ENCODE measurements around the gene BRAP. TPM values are rescaled to one million over a fixed set of nuclear protein-coding genes. Genes with fewer than 3 reads are reported as not detected.
"Not testable (repeated sequence)": the region's sequence is repeated elsewhere in the genome, so short reads cannot be mapped to it uniquely, and the experiment has no call there.

Gene BRAP
- total RNA-seq, 1 experiment from 2014 or later: 25.0 TPM

DNA sequence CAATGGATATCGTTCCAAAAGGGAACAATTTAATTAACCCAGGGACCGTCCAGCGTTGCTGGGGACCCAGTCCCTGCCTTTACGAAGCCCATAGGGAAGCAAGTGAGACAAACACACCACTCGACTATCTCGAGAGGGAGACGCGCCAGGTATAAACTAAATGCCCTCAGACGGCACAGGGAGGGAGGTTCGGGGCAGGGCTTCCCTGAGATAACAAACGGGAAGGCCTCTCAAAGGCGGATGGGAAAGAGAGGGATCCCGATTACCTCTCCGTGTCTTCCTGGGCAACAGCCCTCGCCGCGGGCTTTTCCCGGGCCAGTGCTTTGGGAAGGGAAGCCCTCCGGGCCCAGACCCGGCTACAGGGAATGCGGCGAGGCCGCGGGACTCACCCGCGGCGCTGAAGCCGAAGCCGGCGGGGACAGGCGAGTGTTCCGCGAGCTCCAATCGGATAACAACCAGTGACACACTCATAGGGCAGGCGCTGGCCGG is 390 bp downstream of the BRAP start:
- Histone ChIP-seq H3K9me3 (ENCODE audit: control insufficient read depth, low read depth, low read length) (no peaks in the 10 kb centered on the region), H3K79me1 (ENCODE audit: insufficient read depth, low read depth, low read length, poor library complexity, severe bottlenecking) (no peaks in the 10 kb centered on the region), H2BK20ac (ENCODE audit: low read depth, low read length, poor library complexity, severe bottlenecking) (no peak overlapping the region), H4K8ac (replicated peaks; ENCODE audit: insufficient read length, low read depth, low read length) (no peak overlapping the region), H3K4me1 (ENCODE audit: insufficient read depth, low read length) (no peaks in the 10 kb centered on the region), H4K91ac (ENCODE audit: insufficient read length, low read depth, low read length) (no peak overlapping the region), H3K18ac (ENCODE audit: insufficient read length, low read depth, low read length) (no peak overlapping the region), H3K4me2 (ENCODE audit: insufficient read depth, insufficient read length, low read length) (peak overlapping the region; percentile 91), H3K27ac (ENCODE audit: insufficient read length, low read depth, low read length) (no peak overlapping the region), H2AK5ac (ENCODE audit: insufficient read length, low read length) (no peak overlapping the region), H2BK120ac (ENCODE audit: low read depth, low read length, poor library complexity, severe bottlenecking) (no peak overlapping the region), H3K14ac (ENCODE audit: insufficient read depth, low read length) (peak overlapping the region; percentile 61), H3K23ac (ENCODE audit: insufficient read length, low read depth, low read length) (no peak overlapping the region), H3T11ph (ENCODE audit: low read length) (no peak overlapping the region), H3K27me3 (ENCODE audit: insufficient read depth, low read length) (no peaks in the 10 kb centered on the region), H3K23me2 (ENCODE audit: insufficient read length, low read depth, low read length, poor library complexity, severe bottlenecking) (no peaks in the 10 kb centered on the region), H3K9ac (ENCODE audit: extremely low read depth, insufficient read length, low read length) (peak overlapping the region; percentile 94), H2BK15ac (ENCODE audit: low read depth, low read length) (no peak overlapping the region), H2BK5ac (ENCODE audit: insufficient read length, low read length) (no peak overlapping the region), H3K79me2 (ENCODE audit: insufficient read depth, low read length) (peaks cover 12% of the 10 kb centered on the region), H2AFZ (ENCODE audit: low read length) (no peak overlapping the region), H2BK12ac (ENCODE audit: insufficient read length, low read depth, low read length) (no peak overlapping the region), H4K5ac (ENCODE audit: insufficient read length, low read depth, low read length) (no peak overlapping the region), H3K56ac (ENCODE audit: insufficient read length, low read depth, low read length) (no peak overlapping the region), H4K20me1 (ENCODE audit: control insufficient read depth, insufficient read depth, insufficient read length) (no peaks in the 10 kb centered on the region), H3K4ac (ENCODE audit: low read depth, low read length) (no peak overlapping the region)
- H3K9me3 Mint-ChIP-seq: no peaks in the 10 kb centered on the region
- WGBS (ENCODE audit: extremely low coverage, insufficient read length, low lambda C conversion rate): no CpG with 5 or more reads among the region's 36 CpGs
- peak overlapping the region; percentile 93 to 97 (median 97) for H3K27ac Mint-ChIP-seq
- H3K27me3 Mint-ChIP-seq (ENCODE audit: low read depth): no peaks in the 10 kb centered on the region
- peaks cover 8 to 31% (median 28%) of the 10 kb centered on the region in 3 experiments; a peak in 6 of 7 replicates for H3K36me3 Mint-ChIP-seq (ENCODE audit: insufficient read depth in 1 of 3, low read depth in 3 of 3)
- DNase-seq: no peak
- H3K4me1 Mint-ChIP-seq: peaks cover 9 to 20% of the 10 kb centered on the region in 2 experiments
- TF ChIP-seq, protein P1, sequence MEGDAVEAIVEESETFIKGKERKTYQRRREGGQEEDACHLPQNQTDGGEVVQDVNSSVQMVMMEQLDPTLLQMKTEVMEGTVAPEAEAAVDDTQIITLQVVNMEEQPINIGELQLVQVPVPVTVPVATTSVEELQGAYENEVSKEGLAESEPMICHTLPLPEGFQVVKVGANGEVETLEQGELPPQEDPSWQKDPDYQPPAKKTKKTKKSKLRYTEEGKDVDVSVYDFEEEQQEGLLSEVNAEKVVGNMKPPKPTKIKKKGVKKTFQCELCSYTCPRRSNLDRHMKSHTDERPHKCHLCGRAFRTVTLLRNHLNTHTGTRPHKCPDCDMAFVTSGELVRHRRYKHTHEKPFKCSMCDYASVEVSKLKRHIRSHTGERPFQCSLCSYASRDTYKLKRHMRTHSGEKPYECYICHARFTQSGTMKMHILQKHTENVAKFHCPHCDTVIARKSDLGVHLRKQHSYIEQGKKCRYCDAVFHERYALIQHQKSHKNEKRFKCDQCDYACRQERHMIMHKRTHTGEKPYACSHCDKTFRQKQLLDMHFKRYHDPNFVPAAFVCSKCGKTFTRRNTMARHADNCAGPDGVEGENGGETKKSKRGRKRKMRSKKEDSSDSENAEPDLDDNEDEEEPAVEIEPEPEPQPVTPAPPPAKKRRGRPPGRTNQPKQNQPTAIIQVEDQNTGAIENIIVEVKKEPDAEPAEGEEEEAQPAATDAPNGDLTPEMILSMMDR (conservative IDR thresholded peaks at IDR 0.05): no peak
- H3K4me3 Mint-ChIP-seq: peak overlapping the region; percentile 94 to 98

DNA sequence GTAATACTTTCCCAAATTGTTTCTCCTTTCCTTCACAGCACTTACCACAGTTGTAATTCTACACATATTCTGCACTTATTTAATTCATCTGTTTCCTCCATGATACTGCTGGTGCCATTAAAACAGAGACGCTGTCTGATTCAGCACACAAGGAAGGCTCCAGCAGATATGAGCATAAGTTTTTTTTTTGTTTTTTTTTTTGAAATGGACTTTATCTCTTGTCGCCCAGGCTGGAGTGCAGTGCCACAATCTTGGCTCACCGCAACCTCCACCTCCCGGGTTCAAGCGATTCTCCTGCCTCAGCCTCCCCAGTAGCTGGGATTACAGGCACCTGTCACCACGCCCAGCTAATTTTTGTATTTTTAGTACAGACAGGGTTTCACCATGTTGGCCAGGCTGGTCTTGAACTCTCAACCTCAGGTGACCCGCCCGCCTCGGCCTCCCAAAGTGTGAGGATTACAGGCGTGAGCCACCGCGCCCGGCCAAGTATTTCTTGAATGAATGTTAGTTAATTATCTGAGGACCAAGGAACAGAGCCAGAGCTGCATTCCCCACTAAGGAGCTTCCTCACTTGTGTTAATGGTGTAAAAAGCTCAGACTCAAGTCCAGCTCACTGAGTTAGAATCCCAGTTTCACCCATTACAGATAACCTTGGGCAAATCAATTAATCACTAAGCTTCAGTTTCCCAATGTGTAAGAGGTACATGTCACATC is 1.1 kb downstream of the BRAP start:
- Histone ChIP-seq H3K9ac (ENCODE audit: extremely low read depth, insufficient read length, low read length) (peak overlapping the region; percentile 94), H3K79me2 (ENCODE audit: insufficient read depth, low read length) (peaks cover 12% of the 10 kb centered on the region), H3K4me2 (ENCODE audit: insufficient read depth, insufficient read length, low read length) (peak overlapping the region; percentile 91)
- no CpG with 5 or more reads among the region's 13 CpGs for WGBS (ENCODE audit: extremely low coverage, insufficient read length, low lambda C conversion rate)
- H3K23ac ChIP-seq (ENCODE audit: insufficient read length, low read depth, low read length); H4K8ac ChIP-seq (replicated peaks; ENCODE audit: insufficient read length, low read depth, low read length); H2BK12ac ChIP-seq (ENCODE audit: insufficient read length, low read depth, low read length); H4K91ac ChIP-seq (ENCODE audit: insufficient read length, low read depth, low read length); H4K5ac ChIP-seq (ENCODE audit: insufficient read length, low read depth, low read length); H3T11ph ChIP-seq (ENCODE audit: low read length); H3K4ac ChIP-seq (ENCODE audit: low read depth, low read length); H2BK15ac ChIP-seq (ENCODE audit: low read depth, low read length); H3K18ac ChIP-seq (ENCODE audit: insufficient read length, low read depth, low read length); H3K9me3 Mint-ChIP-seq; H3K9me3 ChIP-seq (ENCODE audit: control insufficient read depth, low read depth, low read length); H3K79me1 ChIP-seq (ENCODE audit: insufficient read depth, low read depth, low read length, poor library complexity, severe bottlenecking); H2AFZ ChIP-seq (ENCODE audit: low read length); H3K27ac ChIP-seq (ENCODE audit: insufficient read length, low read depth, low read length); H2BK20ac ChIP-seq (ENCODE audit: low read depth, low read length, poor library complexity, severe bottlenecking); H3K4me1 ChIP-seq (ENCODE audit: insufficient read depth, low read length); H2BK5ac ChIP-seq (ENCODE audit: insufficient read length, low read length); H2AK5ac ChIP-seq (ENCODE audit: insufficient read length, low read length); H3K23me2 ChIP-seq (ENCODE audit: insufficient read length, low read depth, low read length, poor library complexity, severe bottlenecking); H3K27me3 Mint-ChIP-seq (ENCODE audit: low read depth); H3K56ac ChIP-seq (ENCODE audit: insufficient read length, low read depth, low read length); H2BK120ac ChIP-seq (ENCODE audit: low read depth, low read length, poor library complexity, severe bottlenecking); H4K20me1 ChIP-seq (ENCODE audit: control insufficient read depth, insufficient read depth, insufficient read length); DNase-seq; H3K27me3 ChIP-seq (ENCODE audit: insufficient read depth, low read length); H3K14ac ChIP-seq (ENCODE audit: insufficient read depth, low read length): not testable (repeated sequence)
- Mint-ChIP-seq H3K36me3 (ENCODE audit: insufficient read depth in 1 of 3, low read depth in 3 of 3) (peaks cover 8 to 35% (median 35%) of the 10 kb centered on the region in 3 experiments; a peak in 6 of 7 replicates), H3K27ac (peak overlapping the region in 1 of 3 experiments; percentile 97; a peak in 1 of 7 replicates), H3K4me3 (peak overlapping the region; percentile 94 to 98), H3K4me1 (peaks cover 9 to 20% of the 10 kb centered on the region in 2 experiments)
